AG09319 (cell line): ENCODE measurements around the gene ESPN.

Source experiments
- DNase-seq: peaks from one replicate; pipeline ENCODE4 v3.0.0-alpha.2; 2010; ENCODE audit warnings: low read depth; ENCODE audit errors: extremely low read depth
- CTCF ChIP-seq: IDR thresholded peaks from 2 replicates; pipeline ENCODE4 v1.5.1; 2011; ENCODE audit warnings: low read depth, mild to moderate bottlenecking, inconsistent platforms, low read length, moderate library complexity

ESPN gene

GRCh38 chr1:6506210-6507036, 81.8 kb downstream of the ESPN start:
- no peak for DNase-seq
- no peak for TF ChIP-seq CTCF

GRCh38 chr1:6507037-6507428, 82.5 kb downstream of the ESPN start:
- no peak for DNase-seq
- TF ChIP-seq CTCF: no peak

GRCh38 chr1:6507461-6507911, 82.9 kb downstream of the ESPN start:
- no peak for DNase-seq
- TF ChIP-seq CTCF: no peak

- DNase-seq: no peak
- TF ChIP-seq CTCF: no peak
These were observed 83.7 kb downstream of the ESPN start for GRCh38 chr1:6508154-6508815.

- TF ChIP-seq CTCF: no peak
- DNase-seq: no peak
These were observed 84.2 kb downstream of the ESPN start for GRCh38 chr1:6508816-6509189.

- no peak for DNase-seq
These were observed 84.8 kb downstream of the ESPN start for GRCh38 chr1:6509220-6509918.

More at GRCh38 chr1:6509220-6509918, 84.8 kb downstream of the ESPN start:
- TF ChIP-seq CTCF: no peak
